ENCODE data around the gene SLC12A1. TPM values are rescaled to one million over a fixed set of nuclear protein-coding genes. Genes with fewer than 3 reads are reported as not detected.

The SLC12A1 gene
- total RNA-seq, 1 donor from 2014 or later: not detected

- H3K4me1 ChIP-seq (ENCODE audit: insufficient read depth, low read length): no peaks in the 10 kb centered on the region
- no peaks in the 10 kb centered on the region for H3K27me3 ChIP-seq (ENCODE audit: insufficient read depth, low read length)
- H3K9ac ChIP-seq (ENCODE audit: low read length): no peak overlapping the region
- H4K20me1 ChIP-seq (ENCODE audit: insufficient read depth, low read length): no peaks in the 10 kb centered on the region
- no peak overlapping the region for H3K4me2 ChIP-seq (ENCODE audit: low read length)
- TF ChIP-seq EZH2 (IDR thresholded peaks at IDR 0.05; ENCODE audit: insufficient read depth, low read length) (no peak), CTCF (IDR thresholded peaks at IDR 0.05; ENCODE audit: insufficient read depth, low read depth, low read length) (no peak)
- FAIRE-seq (no peak), DNase-seq (ENCODE audit: low read depth) (no peak)
- H3K36me3 ChIP-seq (ENCODE audit: insufficient read depth, low read length): no peaks in the 10 kb centered on the region
- no peaks in the 10 kb centered on the region for H3K4me1 Mint-ChIP-seq (ENCODE audit: low read depth, unreplicated experiment)
- H3K36me3 Mint-ChIP-seq (ENCODE audit: low read depth, unreplicated experiment): peaks cover 2% of the 10 kb centered on the region
- H3K79me2 ChIP-seq (ENCODE audit: insufficient read depth, low read length): no peaks in the 10 kb centered on the region
- H3K4me3 Mint-ChIP-seq (ENCODE audit: unreplicated experiment): no peak overlapping the region
- no peaks in the 10 kb centered on the region for H3K27me3 Mint-ChIP-seq (ENCODE audit: low read depth, unreplicated experiment)
- no peak overlapping the region for H2AFZ ChIP-seq (ENCODE audit: low read depth, low read length)
- H3K9me3 ChIP-seq (ENCODE audit: insufficient read depth, low read depth, low read length): no peaks in the 10 kb centered on the region
- H3K27ac ChIP-seq (ENCODE audit: low read depth, low read length): no peak overlapping the region
- H3K9me3 Mint-ChIP-seq (ENCODE audit: unreplicated experiment): no peaks in the 10 kb centered on the region
- H3K4me3 ChIP-seq (ENCODE audit: insufficient read depth, low read depth, low read length): no peak overlapping the region
- no peak overlapping the region for H3K27ac Mint-ChIP-seq (ENCODE audit: unreplicated experiment)
Measured at GRCh38 chr15:48313216-48313615, 107.1 kb downstream of the SLC12A1 start.

- Mint-ChIP-seq H3K27ac (ENCODE audit: unreplicated experiment) (no peak overlapping the region), H3K9me3 (ENCODE audit: unreplicated experiment) (no peaks in the 10 kb centered on the region), H3K4me3 (ENCODE audit: unreplicated experiment) (no peak overlapping the region), H3K36me3 (ENCODE audit: low read depth, unreplicated experiment) (peaks cover 2% of the 10 kb centered on the region), H3K27me3 (ENCODE audit: low read depth, unreplicated experiment) (no peaks in the 10 kb centered on the region), H3K4me1 (ENCODE audit: low read depth, unreplicated experiment) (no peaks in the 10 kb centered on the region)
- no peak overlapping the region for H2AFZ ChIP-seq (ENCODE audit: low read depth, low read length)
- no peak for FAIRE-seq
- no peaks in the 10 kb centered on the region for H4K20me1 ChIP-seq (ENCODE audit: insufficient read depth, low read length)
- no peak for TF ChIP-seq CTCF (IDR thresholded peaks at IDR 0.05; ENCODE audit: insufficient read depth, low read depth, low read length)
- no peak for TF ChIP-seq EZH2 (IDR thresholded peaks at IDR 0.05; ENCODE audit: insufficient read depth, low read length)
- H3K4me3 ChIP-seq (ENCODE audit: insufficient read depth, low read depth, low read length): no peak overlapping the region
- H3K9ac ChIP-seq (ENCODE audit: low read length): no peak overlapping the region
- H3K4me1 ChIP-seq (ENCODE audit: insufficient read depth, low read length): no peaks in the 10 kb centered on the region
- H3K79me2 ChIP-seq (ENCODE audit: insufficient read depth, low read length): no peaks in the 10 kb centered on the region
- H3K27ac ChIP-seq (ENCODE audit: low read depth, low read length): no peak overlapping the region
- no peaks in the 10 kb centered on the region for H3K9me3 ChIP-seq (ENCODE audit: insufficient read depth, low read depth, low read length)
- no peak for DNase-seq (ENCODE audit: low read depth)
- H3K27me3 ChIP-seq (ENCODE audit: insufficient read depth, low read length): no peaks in the 10 kb centered on the region
- H3K36me3 ChIP-seq (ENCODE audit: insufficient read depth, low read length): no peaks in the 10 kb centered on the region
- H3K4me2 ChIP-seq (ENCODE audit: low read length): no peak overlapping the region
Measured at GRCh38 chr15:48315041-48315440, 108.9 kb downstream of the SLC12A1 start.

GRCh38 chr15:48317221-48317620 lies 111.1 kb downstream of the SLC12A1 start:
- H4K20me1 ChIP-seq (ENCODE audit: insufficient read depth, low read length): no peaks in the 10 kb centered on the region
- Mint-ChIP-seq H3K27ac (ENCODE audit: unreplicated experiment) (no peak overlapping the region), H3K9me3 (ENCODE audit: unreplicated experiment) (no peaks in the 10 kb centered on the region), H3K36me3 (ENCODE audit: low read depth, unreplicated experiment) (peaks cover 2% of the 10 kb centered on the region), H3K4me1 (ENCODE audit: low read depth, unreplicated experiment) (no peaks in the 10 kb centered on the region), H3K4me3 (ENCODE audit: unreplicated experiment) (no peak overlapping the region), H3K27me3 (ENCODE audit: low read depth, unreplicated experiment) (no peaks in the 10 kb centered on the region)
- no peaks in the 10 kb centered on the region for H3K79me2 ChIP-seq (ENCODE audit: insufficient read depth, low read length)
- H3K9ac ChIP-seq (ENCODE audit: low read length): no peak overlapping the region
- no peak overlapping the region for H3K4me2 ChIP-seq (ENCODE audit: low read length)
- no peak overlapping the region for H2AFZ ChIP-seq (ENCODE audit: low read depth, low read length)
- TF ChIP-seq EZH2 (IDR thresholded peaks at IDR 0.05; ENCODE audit: insufficient read depth, low read length) (no peak), CTCF (IDR thresholded peaks at IDR 0.05; ENCODE audit: insufficient read depth, low read depth, low read length) (no peak)
- no peaks in the 10 kb centered on the region for H3K9me3 ChIP-seq (ENCODE audit: insufficient read depth, low read depth, low read length)
- DNase-seq (ENCODE audit: low read depth) (no peak), FAIRE-seq (no peak)
- H3K4me3 ChIP-seq (ENCODE audit: insufficient read depth, low read depth, low read length): no peak overlapping the region
- H3K27ac ChIP-seq (ENCODE audit: low read depth, low read length): no peak overlapping the region
- no peaks in the 10 kb centered on the region for H3K4me1 ChIP-seq (ENCODE audit: insufficient read depth, low read length)
- no peaks in the 10 kb centered on the region for H3K27me3 ChIP-seq (ENCODE audit: insufficient read depth, low read length)
- no peaks in the 10 kb centered on the region for H3K36me3 ChIP-seq (ENCODE audit: insufficient read depth, low read length)

Data from astrocyte (in vitro differentiated cells and primary cell).